Rectal smooth muscle tissue (tissue), 1 donor: Measurements from ENCODE around the gene KLHL6.

Experiments
- H3K27ac ChIP-seq: one replicate; pipeline ENCODE4 v1.7.0; 2013; ENCODE audit warnings: low read depth, low read length, inconsistent platforms
- H3K27me3 ChIP-seq: one replicate; pipeline ENCODE4 v1.7.0; 2013; ENCODE audit warnings: low read length; ENCODE audit not compliant: control insufficient read depth, insufficient read depth
- H3K36me3 ChIP-seq: one replicate; pipeline ENCODE4 v1.7.0; 2013; ENCODE audit warnings: low read length; ENCODE audit not compliant: control insufficient read depth, insufficient read depth
- H3K4me1 ChIP-seq: one replicate; pipeline ENCODE4 v1.7.0; 2013; ENCODE audit warnings: low read length; ENCODE audit not compliant: control insufficient read depth, insufficient read depth
- H3K4me3 ChIP-seq: one replicate; pipeline ENCODE4 v1.7.0; 2013; ENCODE audit warnings: low read length
- H3K9ac ChIP-seq: one replicate; pipeline ENCODE4 v1.7.0; 2013; ENCODE audit warnings: low read length

KLHL6 gene

GRCh38 chr3:183460081-183461055 is 95.1 kb downstream of the KLHL6 start:
- Histone ChIP-seq H3K27me3 (no peaks in the 10 kb centered on the region), H3K4me1 (no peaks in the 10 kb centered on the region), H3K27ac (no peak overlapping the region), H3K36me3 (no peaks in the 10 kb centered on the region), H3K4me3 (no peak overlapping the region), H3K9ac (no peak overlapping the region)

- no peak overlapping the region for H3K27ac ChIP-seq
- H3K9ac ChIP-seq = no peak overlapping the region
- H3K4me1 ChIP-seq = no peaks in the 10 kb centered on the region
- no peak overlapping the region for H3K4me3 ChIP-seq
- no peaks in the 10 kb centered on the region for H3K27me3 ChIP-seq
- peaks cover 3% of the 10 kb centered on the region for H3K36me3 ChIP-seq
Measured at GRCh38 chr3:183455089-183455488, 100.4 kb downstream of the KLHL6 start.

GRCh38 chr3:183454064-183454463 is 101.4 kb downstream of the KLHL6 start:
- no peak overlapping the region for H3K27ac ChIP-seq
- no peak overlapping the region for H3K9ac ChIP-seq
- no peaks in the 10 kb centered on the region for H3K27me3 ChIP-seq
- no peaks in the 10 kb centered on the region for H3K4me1 ChIP-seq
- H3K36me3 ChIP-seq = peaks cover 3% of the 10 kb centered on the region
- no peak overlapping the region for H3K4me3 ChIP-seq

- Histone ChIP-seq H3K27ac (no peak overlapping the region), H3K4me3 (no peak overlapping the region), H3K4me1 (no peaks in the 10 kb centered on the region), H3K27me3 (no peaks in the 10 kb centered on the region), H3K36me3 (no peaks in the 10 kb centered on the region), H3K9ac (no peak overlapping the region)
Measured at GRCh38 chr3:183449791-183450190, 105.7 kb downstream of the KLHL6 start.

GRCh38 chr3:183449391-183449790 is 106.1 kb downstream of the KLHL6 start:
- H3K36me3 ChIP-seq = no peaks in the 10 kb centered on the region
- no peaks in the 10 kb centered on the region for H3K27me3 ChIP-seq
- no peak overlapping the region for H3K9ac ChIP-seq
- H3K4me1 ChIP-seq = no peaks in the 10 kb centered on the region
- peak overlapping the region; percentile 24 for H3K27ac ChIP-seq
- no peak overlapping the region for H3K4me3 ChIP-seq

- no peaks in the 10 kb centered on the region for H3K4me1 ChIP-seq
- H3K4me3 ChIP-seq = peak overlapping the region; percentile 74
- peak overlapping the region; percentile 61 for H3K27ac ChIP-seq
- H3K36me3 ChIP-seq = no peaks in the 10 kb centered on the region
- no peaks in the 10 kb centered on the region for H3K27me3 ChIP-seq
- no peak overlapping the region for H3K9ac ChIP-seq
Measured at GRCh38 chr3:183448369-183449128, 107.0 kb downstream of the KLHL6 start.

GRCh38 chr3:183447206-183448001 is 108.1 kb downstream of the KLHL6 start:
- Histone ChIP-seq H3K9ac (peak overlapping the region; percentile 5), H3K4me3 (peak overlapping the region; percentile 74), H3K27ac (peak overlapping the region; percentile 61), H3K36me3 (no peaks in the 10 kb centered on the region), H3K4me1 (no peaks in the 10 kb centered on the region), H3K27me3 (no peaks in the 10 kb centered on the region)

- H3K27me3 ChIP-seq = no peaks in the 10 kb centered on the region
- H3K4me3 ChIP-seq = peak overlapping the region; percentile 74
- peak overlapping the region; percentile 61 for H3K27ac ChIP-seq
- H3K9ac ChIP-seq = no peak overlapping the region
- H3K36me3 ChIP-seq = no peaks in the 10 kb centered on the region
- H3K4me1 ChIP-seq = no peaks in the 10 kb centered on the region
Measured at GRCh38 chr3:183446838-183447205, 108.7 kb downstream of the KLHL6 start.

GRCh38 chr3:183444748-183445147 is 110.8 kb downstream of the KLHL6 start:
- Histone ChIP-seq H3K4me3 (no peak overlapping the region), H3K4me1 (no peaks in the 10 kb centered on the region), H3K36me3 (no peaks in the 10 kb centered on the region), H3K27ac (no peak overlapping the region), H3K9ac (no peak overlapping the region), H3K27me3 (no peaks in the 10 kb centered on the region)

GRCh38 chr3:183443395-183444385 is 111.8 kb downstream of the KLHL6 start:
- no peak overlapping the region for H3K27ac ChIP-seq
- H3K27me3 ChIP-seq = no peaks in the 10 kb centered on the region
- no peaks in the 10 kb centered on the region for H3K36me3 ChIP-seq
- H3K4me1 ChIP-seq = no peaks in the 10 kb centered on the region
- H3K9ac ChIP-seq = no peak overlapping the region
- no peak overlapping the region for H3K4me3 ChIP-seq

GRCh38 chr3:183442994-183443393 is 112.5 kb downstream of the KLHL6 start:
- Histone ChIP-seq H3K27ac (no peak overlapping the region), H3K27me3 (no peaks in the 10 kb centered on the region)

More at GRCh38 chr3:183442994-183443393, 112.5 kb downstream of the KLHL6 start:
- Histone ChIP-seq H3K36me3 (no peaks in the 10 kb centered on the region), H3K4me3 (no peak overlapping the region), H3K4me1 (no peaks in the 10 kb centered on the region), H3K9ac (no peak overlapping the region)
